Measurements from ENCODE around the gene RUBCNL. TPM values are rescaled to one million over a fixed set of nuclear protein-coding genes. Genes with fewer than 3 reads are reported as not detected.

Gene RUBCNL
- total RNA-seq, 1 experiment from 2014 or later = not detected

- Histone ChIP-seq H3K36me3 (ENCODE audit: control insufficient read depth, insufficient read depth, low read length) (no peaks in the 10 kb centered on the region), H3K27me3 (ENCODE audit: control insufficient read depth, insufficient read depth, low read length) (no peaks in the 10 kb centered on the region), H3K4me1 (ENCODE audit: control insufficient read depth, insufficient read depth, low read length) (no peaks in the 10 kb centered on the region), H3K9me3 (ENCODE audit: control insufficient read depth, insufficient read depth, low read depth, low read length) (no peaks in the 10 kb centered on the region), H3K27ac (ENCODE audit: low read length) (no peak overlapping the region), H3K4me3 (ENCODE audit: low read depth in 2 of 2, low read length in 2 of 2) (no peak overlapping the region)
- TF ChIP-seq SIN3A (IDR thresholded peaks at IDR 0.05; ENCODE audit: borderline replicate concordance, insufficient read depth, low read depth, low read length) (no peak), POLR2AphosphoS5 (IDR thresholded peaks at IDR 0.05; ENCODE audit: low read depth, low read length) (no peak), CTCF (IDR thresholded peaks at IDR 0.05) (no peak), TCF7L2 (IDR thresholded peaks at IDR 0.05; ENCODE audit: low read depth, low read length) (no peak), REST (IDR thresholded peaks at IDR 0.05; ENCODE audit: insufficient read depth in 1 of 2, low read depth in 2 of 2, low read length in 1 of 2) (no peak)
- in situ Hi-C loops (cut with HindIII; ENCODE audit: low pct_unique_long_range_greater_than_20kb, low sequenced_read_pairs) (no loop called here), intact Hi-C loops (cut with micrococcal nuclease; ENCODE audit: unreplicated experiment) (no loop called here)
- no TSS peak for BruUV-seq (replicated peaks)
- no peak for ATAC-seq
- ChIA-PET POLR2A (no interaction called here), CTCF (no interaction called here)
- no peak for DNase-seq (ENCODE audit: low read depth, low spot score)
These were observed 2.7 kb upstream of the RUBCNL start for GRCh38 chr13:46389457-46390451.

- ChIA-PET CTCF (no interaction called here), POLR2A (no interaction called here)
- TF ChIP-seq POLR2AphosphoS5 (IDR thresholded peaks at IDR 0.05; ENCODE audit: low read depth, low read length) (no peak), SIN3A (IDR thresholded peaks at IDR 0.05; ENCODE audit: borderline replicate concordance, insufficient read depth, low read depth, low read length) (no peak), TCF7L2 (IDR thresholded peaks at IDR 0.05; ENCODE audit: low read depth, low read length) (no peak), CTCF (IDR thresholded peaks at IDR 0.05) (no peak), REST (IDR thresholded peaks at IDR 0.05; ENCODE audit: insufficient read depth in 1 of 2, low read depth in 2 of 2, low read length in 1 of 2) (no peak)
- no TSS peak for BruUV-seq (replicated peaks)
- in situ Hi-C loops (cut with HindIII; ENCODE audit: low pct_unique_long_range_greater_than_20kb, low sequenced_read_pairs) = no loop called here
- Histone ChIP-seq H3K4me3 (ENCODE audit: low read depth in 2 of 2, low read length in 2 of 2) (no peak overlapping the region), H3K27me3 (ENCODE audit: control insufficient read depth, insufficient read depth, low read length) (no peaks in the 10 kb centered on the region), H3K4me1 (ENCODE audit: control insufficient read depth, insufficient read depth, low read length) (no peaks in the 10 kb centered on the region), H3K27ac (ENCODE audit: low read length) (no peak overlapping the region), H3K36me3 (ENCODE audit: control insufficient read depth, insufficient read depth, low read length) (no peaks in the 10 kb centered on the region), H3K9me3 (ENCODE audit: control insufficient read depth, insufficient read depth, low read depth, low read length) (no peaks in the 10 kb centered on the region)
- no peak for DNase-seq (ENCODE audit: low read depth, low spot score)
- intact Hi-C loops (cut with micrococcal nuclease; ENCODE audit: unreplicated experiment) = no loop called here
- ATAC-seq = no peak
These were observed 1.8 kb upstream of the RUBCNL start for GRCh38 chr13:46388846-46389245.

All from Panc1 (cell line).